Kidney epithelial cell (primary cell): ENCODE results near the gene MSLN. TPM values are rescaled to one million over a fixed set of nuclear protein-coding genes. Genes with fewer than 3 reads are reported as not detected.

Source experiments
- DNase-seq: peaks from one replicate; pipeline ENCODE4 v3.0.0-alpha.2; 2010; ENCODE audit warnings: low read depth
- H3K27me3 ChIP-seq: 2 replicates; pipeline ENCODE4 v1.6.0; 2011; ENCODE audit warnings: low read length; ENCODE audit not compliant: control insufficient read depth, insufficient read depth
- H3K36me3 ChIP-seq: 2 replicates; pipeline ENCODE4 v1.5.1; 2011; ENCODE audit warnings: low read length; ENCODE audit not compliant: control insufficient read depth, insufficient read depth
- H3K4me3 ChIP-seq: 2 replicates; pipeline ENCODE4 v1.5.1; 2011; ENCODE audit warnings: low read depth, mild to moderate bottlenecking, control low read depth, low read length
- total RNA-seq: library from RNA; depleted of rRNA; stranded (reverse); fragments of >200 nt; gene quantifications from 2 replicates; pipeline ENCODE4 v1.2.3, GENCODE V29; 2015
- TF ChIP-seq, protein P1 (sequence below): IDR thresholded peaks from 2 replicates; pipeline ENCODE4 v1.5.1; 2011; ENCODE audit warnings: mild to moderate bottlenecking, moderate library complexity, low read length, control low read depth, inconsistent platforms; ENCODE audit not compliant: insufficient read depth, poor library complexity, severe bottlenecking

Gene MSLN
- total RNA-seq, 1 donor from 2014 or later = 8.6 TPM

DNA sequence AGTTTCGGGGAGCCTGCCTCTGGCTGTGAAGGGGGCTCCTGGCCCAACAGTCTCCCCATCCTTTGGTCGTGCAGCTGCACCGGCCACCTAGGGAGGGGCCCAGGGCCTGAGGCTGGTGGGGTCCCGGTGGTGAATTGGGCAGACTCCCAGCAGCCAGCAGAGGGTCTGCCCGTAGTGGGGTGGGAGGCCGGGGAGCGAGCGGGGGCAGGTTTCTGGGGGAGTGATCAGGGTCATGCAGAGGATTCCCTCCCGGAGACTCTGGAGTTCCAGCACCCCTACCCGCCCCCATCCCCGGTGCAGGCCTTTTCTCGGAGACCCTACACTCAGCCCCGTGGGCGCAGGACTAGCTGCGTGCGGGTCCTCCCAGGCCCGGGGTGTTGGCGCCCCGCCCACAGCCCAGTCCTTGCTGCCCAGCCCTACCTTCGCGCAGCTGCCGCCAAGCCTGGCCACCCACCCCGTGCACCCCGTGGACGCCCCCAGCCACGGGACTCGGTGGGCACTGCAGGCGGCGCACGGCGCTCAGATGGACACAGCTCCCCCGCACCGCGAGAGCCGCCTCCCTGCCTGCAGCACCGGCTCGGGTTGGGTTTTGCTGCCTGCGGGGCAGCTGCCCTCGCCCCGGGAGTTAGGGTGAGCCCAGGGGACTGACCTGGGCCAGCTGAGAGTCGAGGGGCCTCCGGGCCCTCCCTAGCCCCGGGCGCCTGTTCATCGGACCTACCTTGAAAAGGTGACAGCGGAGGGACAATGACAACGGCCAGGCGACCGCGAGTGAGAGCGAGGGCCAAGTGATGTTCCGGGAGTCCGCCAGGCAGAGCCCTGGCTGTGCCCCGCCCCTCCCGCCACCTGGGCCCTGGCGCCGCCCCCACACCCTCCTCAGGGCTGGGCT lies 39.7 kb downstream of the MSLN start, which contains the start of gene GNG13:
Gene GNG13 (minus strand): TSS at position 787 of the 886 bp plus-strand sequence. CDS start 1,657 bp downstream, outside the sequence.
- TF ChIP-seq, protein P1, sequence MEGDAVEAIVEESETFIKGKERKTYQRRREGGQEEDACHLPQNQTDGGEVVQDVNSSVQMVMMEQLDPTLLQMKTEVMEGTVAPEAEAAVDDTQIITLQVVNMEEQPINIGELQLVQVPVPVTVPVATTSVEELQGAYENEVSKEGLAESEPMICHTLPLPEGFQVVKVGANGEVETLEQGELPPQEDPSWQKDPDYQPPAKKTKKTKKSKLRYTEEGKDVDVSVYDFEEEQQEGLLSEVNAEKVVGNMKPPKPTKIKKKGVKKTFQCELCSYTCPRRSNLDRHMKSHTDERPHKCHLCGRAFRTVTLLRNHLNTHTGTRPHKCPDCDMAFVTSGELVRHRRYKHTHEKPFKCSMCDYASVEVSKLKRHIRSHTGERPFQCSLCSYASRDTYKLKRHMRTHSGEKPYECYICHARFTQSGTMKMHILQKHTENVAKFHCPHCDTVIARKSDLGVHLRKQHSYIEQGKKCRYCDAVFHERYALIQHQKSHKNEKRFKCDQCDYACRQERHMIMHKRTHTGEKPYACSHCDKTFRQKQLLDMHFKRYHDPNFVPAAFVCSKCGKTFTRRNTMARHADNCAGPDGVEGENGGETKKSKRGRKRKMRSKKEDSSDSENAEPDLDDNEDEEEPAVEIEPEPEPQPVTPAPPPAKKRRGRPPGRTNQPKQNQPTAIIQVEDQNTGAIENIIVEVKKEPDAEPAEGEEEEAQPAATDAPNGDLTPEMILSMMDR = no peak
- no peak for DNase-seq
- no peak within 1 kb of the TSS for H3K4me3 ChIP-seq
- no peaks in the 10 kb centered on the region for H3K36me3 ChIP-seq
- peaks cover 55% of the 10 kb centered on the region for H3K27me3 ChIP-seq

DNA sequence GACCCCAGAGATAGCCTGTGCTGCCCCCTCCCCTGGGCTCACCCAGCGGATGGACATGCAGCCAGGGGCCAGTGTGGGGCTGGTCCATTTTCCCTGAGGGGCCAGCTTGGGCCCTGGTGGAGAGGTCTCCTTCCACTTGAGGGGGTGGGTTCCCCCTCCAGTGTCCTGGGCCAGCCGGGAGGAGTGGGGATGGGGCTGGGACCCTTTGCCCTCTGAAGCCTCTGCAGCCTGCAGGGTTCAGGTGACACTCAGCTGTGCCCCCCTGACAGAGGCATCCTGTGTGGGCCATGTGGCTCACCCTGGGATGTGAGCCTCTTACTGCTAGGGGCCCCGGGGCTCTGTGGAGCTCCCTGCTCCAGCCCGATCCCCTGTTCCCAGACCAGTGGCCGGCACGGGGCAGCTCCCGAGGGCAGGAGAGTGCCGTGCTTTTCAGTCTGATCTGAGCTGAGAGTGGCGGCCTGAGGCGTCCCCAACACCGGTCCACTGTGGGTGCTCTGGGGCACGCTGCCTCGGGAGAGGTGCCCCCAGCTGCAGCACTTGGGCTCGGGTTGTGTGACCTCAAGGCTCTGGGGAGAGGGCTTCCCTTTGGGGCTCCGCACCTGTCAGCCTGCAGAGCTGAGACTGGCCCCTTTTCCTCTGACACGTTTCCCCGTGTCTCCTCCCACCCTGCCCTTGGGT lies 40.4 kb downstream of the MSLN start:
- Histone ChIP-seq H3K4me3 (no peak overlapping the region), H3K36me3 (no peaks in the 10 kb centered on the region), H3K27me3 (peaks cover 55% of the 10 kb centered on the region)
- TF ChIP-seq, protein P1 = no peak
- no peak for DNase-seq

DNA sequence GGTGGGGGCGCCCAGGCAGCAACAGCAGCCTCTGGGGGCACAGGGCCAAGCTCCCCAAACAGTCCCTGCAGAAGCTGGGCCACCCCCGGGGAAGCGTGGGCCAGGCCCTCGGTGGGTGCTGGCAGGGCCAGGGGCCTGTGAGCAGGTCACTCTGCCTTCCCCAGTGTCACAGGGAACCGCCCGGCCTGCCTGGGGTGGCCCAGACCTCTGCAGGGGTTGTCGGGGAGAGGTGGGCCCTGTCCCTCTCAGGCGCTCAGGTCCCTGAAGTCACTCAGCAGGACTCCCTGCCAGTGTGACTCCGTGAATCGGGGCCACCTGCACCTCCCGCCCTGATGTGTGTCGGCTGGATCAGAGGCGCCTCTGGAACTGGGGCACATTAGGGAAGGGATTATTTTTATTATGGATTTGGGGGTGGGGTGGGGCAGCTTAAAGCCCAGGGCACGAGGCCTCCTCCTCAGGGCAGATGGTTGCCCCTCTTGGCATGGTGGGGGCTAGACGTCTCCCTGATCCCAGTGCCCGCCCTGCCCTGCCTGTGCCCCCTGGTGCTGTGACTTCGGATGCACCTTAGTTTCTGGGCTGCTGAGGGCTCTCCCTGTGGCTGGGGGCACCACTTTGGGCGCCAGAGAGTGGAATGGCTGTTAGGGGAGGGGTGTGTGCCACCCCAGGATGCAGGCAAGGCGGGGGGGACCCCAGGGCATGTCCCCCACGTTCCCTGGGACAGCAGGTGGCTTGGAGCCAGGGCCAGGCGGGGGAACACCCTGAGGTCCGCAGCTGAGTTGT lies 41.2 kb downstream of the MSLN start:
- Histone ChIP-seq H3K27me3 (peaks cover 55% of the 10 kb centered on the region), H3K36me3 (no peaks in the 10 kb centered on the region), H3K4me3 (no peak overlapping the region)
- no peak for DNase-seq
- TF ChIP-seq, protein P1 = no peak

DNA sequence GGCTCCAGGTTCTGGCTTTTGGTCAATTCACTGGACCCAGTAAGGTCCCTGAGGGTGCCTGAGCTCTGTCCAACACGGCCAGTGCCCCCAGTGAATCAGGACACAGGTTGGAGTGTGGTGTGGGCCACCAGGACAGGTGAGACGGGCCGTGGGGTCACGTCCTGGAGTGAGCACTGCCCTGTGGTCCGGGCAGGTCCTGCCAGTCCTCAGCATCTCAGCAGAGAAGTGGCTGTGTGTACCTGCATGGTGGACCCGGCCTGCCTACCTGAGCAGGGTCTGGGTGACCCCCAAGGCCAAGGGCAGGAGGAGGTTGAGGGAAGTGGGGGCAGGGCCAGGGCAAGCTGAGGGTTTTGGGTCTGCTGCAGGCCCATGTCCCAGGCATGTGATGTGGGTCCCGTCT lies 41.9 kb downstream of the MSLN start:
- no peak for DNase-seq
- H3K4me3 ChIP-seq = no peak overlapping the region
- H3K36me3 ChIP-seq = no peaks in the 10 kb centered on the region
- TF ChIP-seq, protein P1 = no peak
- H3K27me3 ChIP-seq = peaks cover 55% of the 10 kb centered on the region

DNA sequence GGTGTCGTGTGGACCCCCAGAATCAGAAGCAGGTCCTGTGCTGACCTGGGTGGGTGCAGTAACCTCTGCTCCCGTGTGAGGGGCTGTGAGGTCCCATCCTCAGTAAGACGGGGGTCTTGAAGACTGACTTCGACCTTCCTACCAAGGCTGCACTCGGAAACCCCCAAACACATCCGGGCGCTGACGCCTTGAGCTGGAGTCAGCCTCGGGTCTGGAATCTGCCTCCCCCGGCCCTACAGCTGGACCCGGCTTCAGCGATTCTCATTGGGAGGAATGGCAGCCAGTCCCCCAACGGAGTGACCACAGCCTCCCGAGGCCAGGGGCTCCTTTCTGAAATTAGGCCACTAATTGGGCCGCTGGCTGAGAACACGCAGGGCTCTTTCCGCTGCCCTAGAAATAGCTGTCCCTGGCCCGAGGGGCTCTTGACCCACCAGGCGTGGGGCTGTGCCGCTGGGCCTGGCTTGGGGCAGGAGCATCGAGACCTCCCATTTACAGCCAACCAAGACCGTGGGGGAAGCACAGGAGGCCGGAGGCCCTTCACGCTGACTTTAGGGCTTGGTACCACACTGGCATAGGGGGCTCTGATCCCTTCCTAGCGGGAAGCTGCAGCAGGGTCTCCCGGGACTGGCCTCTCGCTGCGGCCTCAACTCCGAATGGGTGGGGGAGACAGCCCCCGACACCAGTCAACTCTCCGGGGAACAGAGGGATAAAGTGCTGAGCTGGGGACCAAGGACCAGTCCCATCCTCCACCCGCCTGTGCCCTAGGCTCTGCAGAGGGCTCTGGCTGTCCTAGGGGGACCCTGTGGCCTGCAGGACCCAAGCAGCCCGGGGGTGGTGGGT lies 42.6 kb downstream of the MSLN start:
- DNase-seq = no peak
- peaks cover 55% of the 10 kb centered on the region for H3K27me3 ChIP-seq
- TF ChIP-seq, protein P1 = no peak
- H3K4me3 ChIP-seq = no peak overlapping the region
- H3K36me3 ChIP-seq = no peaks in the 10 kb centered on the region
